H1 (cell line): ENCODE results near the gene MRPS25. TPM values are rescaled to one million over a fixed set of nuclear protein-coding genes. Genes with fewer than 3 reads are reported as not detected.

ENCODE experiments used
- CTCF ChIA-PET: fragments of 300-600 bp; sonication (Branson Sonifier 250); formaldehyde crosslinking; loops from one replicate; lab custom pipeline; 2021; ENCODE audit not compliant: partially characterized antibody; lab: Charles Lee
- POLR2A ChIA-PET: fragments of 300-600 bp; sonication (Branson Sonifier 250); formaldehyde crosslinking; loops from one replicate; lab custom pipeline; 2021; ENCODE audit warnings: inconsistent platforms; ENCODE audit not compliant: partially characterized antibody; lab: Charles Lee
- DNase-seq, 2 experiments: peaks; one replicate each; pipeline versions ENCODE4 v3.0.0 to v3.0.0-alpha.2; 2010 to 2022; ENCODE audit warnings: low spot score in 2 of 2, low read depth in 1 of 2, mixed read lengths in 1 of 2
- FAIRE-seq: peaks from 2 replicates; lab custom pipeline; 2011; peaks lifted over from hg19 to GRCh38; lab: Jason Lieb, UNC
- H2AFZ ChIP-seq: 2 replicates; pipeline ENCODE4 v1.8.1; 2012; ENCODE audit warnings: low read length, inconsistent platforms
- H2AK5ac ChIP-seq: 2 replicates; pipeline ENCODE4 v1.6.1; 2013; ENCODE audit warnings: low read depth, low read length
- H2BK120ac ChIP-seq: replicated peaks from 2 replicates; pipeline ENCODE3; 2013; ENCODE audit warnings: low read depth, low read length, inconsistent platforms
- H2BK12ac ChIP-seq: 2 replicates; pipeline ENCODE4 v1.6.1; 2013; ENCODE audit warnings: low read depth, low read length
- H2BK15ac ChIP-seq: 2 replicates; pipeline ENCODE4 v1.6.1; 2013; ENCODE audit warnings: low read length
- H2BK20ac ChIP-seq: 2 replicates; pipeline ENCODE4 v1.6.1; 2013; ENCODE audit warnings: low read length
- H2BK5ac ChIP-seq: 2 replicates; pipeline ENCODE4 v1.6.1; 2013; ENCODE audit warnings: low read depth, low read length
- H3K14ac ChIP-seq: 2 replicates; pipeline ENCODE4 v1.6.1; 2013; ENCODE audit warnings: inconsistent platforms; ENCODE audit not compliant: insufficient read length
- H3K18ac ChIP-seq: 2 replicates; pipeline ENCODE4 v1.6.1; 2013; ENCODE audit warnings: low read length; ENCODE audit errors: extremely low read depth
- H3K23ac ChIP-seq: 2 replicates; pipeline ENCODE4 v1.6.1; 2013; ENCODE audit warnings: inconsistent platforms; ENCODE audit not compliant: insufficient read length
- H3K23me2 ChIP-seq: 2 replicates; pipeline ENCODE4 v1.6.1; 2013; ENCODE audit warnings: low read depth, low read length
- H3K27ac ChIP-seq: 2 replicates; pipeline ENCODE4 v1.6.1; 2011; ENCODE audit warnings: low read depth, low read length, inconsistent platforms
- H3K27me3 ChIP-seq, 4 experiments: replicated peaks in 1 of 4; 1 replicate in 1 of 4; 2 replicates in 3 of 4; pipeline versions ENCODE4 v1.6.1 to v1.8.1; 2011 to 2013; ENCODE audit warnings: low read length in 3 of 4, mild to moderate bottlenecking in 3 of 4, inconsistent platforms in 2 of 4, mixed read lengths in 2 of 4, moderate library complexity in 1 of 4; ENCODE audit not compliant: control insufficient read depth in 3 of 4, insufficient read depth in 3 of 4; ENCODE audit errors: extremely low read depth in 1 of 4
- H3K36me3 ChIP-seq, 4 experiments: 2 replicates each; pipeline versions ENCODE4 v1.6.1 to v1.8.1; 2011 to 2013; ENCODE audit warnings: mild to moderate bottlenecking in 4 of 4, low read length in 3 of 4, moderate library complexity in 2 of 4, control low read depth in 1 of 4, inconsistent platforms in 1 of 4; ENCODE audit not compliant: insufficient read depth in 4 of 4, control insufficient read depth in 2 of 4
- H3K4ac ChIP-seq: replicated peaks from 2 replicates; pipeline ENCODE3; 2013; ENCODE audit warnings: low read length, low read depth, mixed read lengths, inconsistent platforms; ENCODE audit not compliant: insufficient read length
- H3K4me1 ChIP-seq, 4 experiments: replicated peaks in 1 of 4; 1 replicate in 1 of 4; 2 replicates in 3 of 4; pipeline versions ENCODE4 v1.6.1 to v1.8.1; 2011 to 2013; ENCODE audit warnings: low read length in 3 of 4, inconsistent platforms in 2 of 4, mixed read lengths in 1 of 4; ENCODE audit not compliant: insufficient read depth in 4 of 4, control insufficient read depth in 3 of 4
- H3K4me2 ChIP-seq, 2 experiments: 2 replicates each; pipeline versions ENCODE4 v1.6.1 to v1.8.1; 2011 to 2013; ENCODE audit warnings: low read depth in 2 of 2, low read length in 2 of 2, control low read depth in 1 of 2, inconsistent platforms in 1 of 2, mild to moderate bottlenecking in 1 of 2; ENCODE audit not compliant: insufficient read depth in 1 of 2
- H3K4me3 ChIP-seq, 4 experiments: fragments of 200-600, 300-600 bp in 1 of 4; sonication (generic), shearing (Covaris generic), sonication (Bioruptor Twin) in 1 of 4; 2 replicates each; pipeline versions ENCODE4 v1.5.1 to v1.8.1; 2011 to 2016; ENCODE audit warnings: low read length in 4 of 4, low read depth in 3 of 4, control low read depth in 2 of 4, inconsistent platforms in 2 of 4, mild to moderate bottlenecking in 2 of 4, mixed read lengths in 1 of 4, moderate library complexity in 1 of 4; ENCODE audit not compliant: insufficient read depth in 2 of 4; ENCODE audit errors: extremely low read depth in 1 of 4
- H3K56ac ChIP-seq: replicated peaks from 2 replicates; pipeline ENCODE3; 2013; ENCODE audit warnings: low read depth, mild to moderate bottlenecking, mixed read lengths, low read length, inconsistent platforms; ENCODE audit not compliant: insufficient read length
- H3K79me1 ChIP-seq: 2 replicates; pipeline ENCODE4 v1.6.1; 2013; ENCODE audit warnings: low read depth, low read length, control low read depth
- H3K79me2 ChIP-seq, 2 experiments: 2 replicates each; pipeline versions ENCODE4 v1.6.1 to v1.8.1; 2012 to 2013; ENCODE audit warnings: low read length in 2 of 2, mild to moderate bottlenecking in 2 of 2, inconsistent platforms in 1 of 2; ENCODE audit not compliant: insufficient read depth in 2 of 2, control insufficient read depth in 1 of 2
- H3K9ac ChIP-seq, 4 experiments: replicated peaks in 1 of 4; 1 replicate in 1 of 4; 2 replicates in 3 of 4; pipeline versions ENCODE4 v1.6.1 to v1.8.1; 2011 to 2013; ENCODE audit warnings: low read depth in 3 of 4, low read length in 3 of 4, control low read depth in 2 of 4, mild to moderate bottlenecking in 2 of 4, moderate library complexity in 2 of 4, inconsistent platforms in 1 of 4; ENCODE audit errors: extremely low read depth in 1 of 4
- H3K9me3 ChIP-seq, 2 experiments: 2 replicates each; pipeline versions ENCODE4 v1.6.1 to v1.8.1; 2012 to 2013; ENCODE audit warnings: mild to moderate bottlenecking in 2 of 2, moderate library complexity in 2 of 2, control low read depth in 1 of 2, inconsistent platforms in 1 of 2, low read depth in 1 of 2, low read length in 1 of 2, mixed read lengths in 1 of 2; ENCODE audit not compliant: insufficient read depth in 2 of 2
- H4K20me1 ChIP-seq, 2 experiments: replicated peaks in 1 of 2; 2 replicates each; pipeline versions ENCODE3 to v1.8.1; 2011 to 2013; ENCODE audit warnings: inconsistent platforms in 2 of 2, low read length in 2 of 2, mild to moderate bottlenecking in 1 of 2; ENCODE audit not compliant: insufficient read depth in 2 of 2, control insufficient read depth in 1 of 2
- H4K5ac ChIP-seq: 2 replicates; pipeline ENCODE4 v1.6.1; 2013; ENCODE audit warnings: low read length, low read depth, mixed read lengths, inconsistent platforms; ENCODE audit not compliant: insufficient read length
- H4K8ac ChIP-seq: 2 replicates; pipeline ENCODE4 v1.8.0; 2013; ENCODE audit warnings: mild to moderate bottlenecking, moderate library complexity, low read length, inconsistent platforms; ENCODE audit not compliant: insufficient read depth; ENCODE audit errors: extremely low read depth
- H4K91ac ChIP-seq: replicated peaks from 2 replicates; pipeline ENCODE3; 2013; ENCODE audit warnings: low read length, mixed read lengths, inconsistent platforms; ENCODE audit not compliant: insufficient read length
- ATF2 ChIP-seq: IDR thresholded peaks from 2 replicates; pipeline ENCODE4 v1.6.1; 2012; ENCODE audit warnings: low read length, inconsistent platforms
- MAFK ChIP-seq: IDR thresholded peaks from 2 replicates; pipeline ENCODE4 v1.6.1; 2012; ENCODE audit warnings: low read depth, mild to moderate bottlenecking, improper control_type of control experiment, low read length
- USF2 ChIP-seq: IDR thresholded peaks from 2 replicates; pipeline ENCODE4 v1.6.1; 2011; ENCODE audit warnings: low read length, improper control_type of control experiment
- WGBS, 2 experiments: shearing (Covaris generic) in 1 of 2; methylation state at CpG; one replicate each; pipeline versions ENCODE4 v1.1.6 to v1.1.7; 2013 to 2015; ENCODE audit warnings: low lambda C conversion rate in 2 of 2, mixed read lengths in 2 of 2, inconsistent platforms in 1 of 2, low coverage in 1 of 2, missing lambda C conversion rate in 1 of 2; ENCODE audit not compliant: insufficient replicate concordance in 2 of 2, insufficient coverage in 1 of 2, insufficient read length in 1 of 2; ENCODE audit errors: extremely low coverage in 1 of 2, missing lambda C conversion rate in 1 of 2; 5-methylcytosine and 5-hydroxymethylcytosine counted together
- polyA plus RNA-seq, 7 experiments: library from polyadenylated mRNA; depleted of rRNA in 3 of 7; stranded (reverse) in 5 of 7; unstranded in 2 of 7; fragments of >200 nt in 5 of 7; fragments of 200-250 nt in 2 of 7; gene quantifications; 1 replicate in 5 of 7; 2 replicates in 1 of 7; 4 replicates in 1 of 7; pipeline versions ENCODE4 v1.2.1 to v1.2.3, GENCODE V29; 2011 to 2013; ENCODE audit warnings: missing spikeins in 2 of 7, mixed read lengths in 2 of 7
- total RNA-seq: library from RNA; stranded (reverse); fragmentation: NEBNext Ultra II Directional; extraction: Animal tissue kit (Norgen Biotek cat#: 25700); gene quantifications from 2 replicates; pipeline ENCODE4 v1.2.1, GENCODE V29; 2021

The MRPS25 gene
- total and polyA plus RNA-seq, 2 of the 8 experiments (the other 6 are each of a cell fraction or from before 2014, with no cell fraction given): 23.0 to 56.5 TPM

- Histone ChIP-seq H3K79me1 (no peaks in the 10 kb centered on the region; the same call in 1 of the 2 replicates), H2BK12ac (no peak overlapping the region), H3K4me3 (no peak overlapping the region), H3K27ac (no peak overlapping the region), H3K79me2 (peaks cover 0 to 6% of the 10 kb centered on the region in 2 experiments; a peak in 1 of 4 replicates), H2BK120ac (no peak overlapping the region), H4K91ac (no peak overlapping the region), H4K20me1 (peaks cover 6 to 14% of the 10 kb centered on the region in 2 experiments), H2AK5ac (no peak overlapping the region), H4K8ac (no peak overlapping the region), H3K4me2 (no peak overlapping the region), H2AFZ (no peak overlapping the region), H2BK20ac (no peak overlapping the region), H2BK5ac (no peak overlapping the region), H4K5ac (no peak overlapping the region), H3K4me1 (no peaks in the 10 kb centered on the region), H3K27me3 (no peaks in the 10 kb centered on the region), H3K36me3 (peaks cover 35 to 93% (median 71%) of the 10 kb centered on the region in 4 experiments; a peak in 7 of 8 replicates), H2BK15ac (no peak overlapping the region), H3K23ac (no peak overlapping the region), H3K23me2 (no peaks in the 10 kb centered on the region), H3K56ac (no peak overlapping the region), H3K9ac (no peak overlapping the region), H3K4ac (no peak overlapping the region), H3K14ac (no peak overlapping the region), H3K18ac (no peak overlapping the region), H3K9me3 (no peaks in the 10 kb centered on the region)
- DNase-seq (no peak), FAIRE-seq (no peak)
- ChIA-PET POLR2A (interaction anchor here (1.2 to 1.3 kb wide), 2 partner anchors 8 to 102 kb away, joined by 3 read pairs; no protein-coding TSS in a partner anchor), CTCF (interaction anchor here (0.8 to 1.6 kb wide), 2 partner anchors 20 to 119 kb away, joined by 3 read pairs; no protein-coding TSS in a partner anchor)
- 95% methylated on average over 1 of the region's 1 CpG; no CpG with 5 or more reads in 1 of the 2 experiments for WGBS, 2 experiments
- TF ChIP-seq MAFK: no peak
- TF ChIP-seq USF2: no peak
- TF ChIP-seq ATF2: no peak
Measured at GRCh38 chr3:15045667-15046066, 19.4 kb downstream of the MRPS25 start.
